HT-29 (cell line): ENCODE results near the gene SLC2A11. TPM values are rescaled to one million over a fixed set of nuclear protein-coding genes. Genes with fewer than 3 reads are reported as not detected.
"Not testable (repeated sequence)": the region's sequence is repeated elsewhere in the genome, so short reads cannot be mapped to it uniquely, and the experiment has no call there.

Experiments used
- DNase-seq: peaks from one replicate; pipeline ENCODE4 v3.0.0-alpha.2; 2015; ENCODE audit warnings: low spot score
- total RNA-seq: library from RNA; depleted of rRNA; stranded (reverse); fragments of >200 nt; shearing (Covaris generic); gene quantifications from 2 replicates; pipeline ENCODE4 v1.2.3, GENCODE V29; 2014

Gene SLC2A11
- total RNA-seq, 1 experiment from 2014 or later, result 7.7 TPM

DNA sequence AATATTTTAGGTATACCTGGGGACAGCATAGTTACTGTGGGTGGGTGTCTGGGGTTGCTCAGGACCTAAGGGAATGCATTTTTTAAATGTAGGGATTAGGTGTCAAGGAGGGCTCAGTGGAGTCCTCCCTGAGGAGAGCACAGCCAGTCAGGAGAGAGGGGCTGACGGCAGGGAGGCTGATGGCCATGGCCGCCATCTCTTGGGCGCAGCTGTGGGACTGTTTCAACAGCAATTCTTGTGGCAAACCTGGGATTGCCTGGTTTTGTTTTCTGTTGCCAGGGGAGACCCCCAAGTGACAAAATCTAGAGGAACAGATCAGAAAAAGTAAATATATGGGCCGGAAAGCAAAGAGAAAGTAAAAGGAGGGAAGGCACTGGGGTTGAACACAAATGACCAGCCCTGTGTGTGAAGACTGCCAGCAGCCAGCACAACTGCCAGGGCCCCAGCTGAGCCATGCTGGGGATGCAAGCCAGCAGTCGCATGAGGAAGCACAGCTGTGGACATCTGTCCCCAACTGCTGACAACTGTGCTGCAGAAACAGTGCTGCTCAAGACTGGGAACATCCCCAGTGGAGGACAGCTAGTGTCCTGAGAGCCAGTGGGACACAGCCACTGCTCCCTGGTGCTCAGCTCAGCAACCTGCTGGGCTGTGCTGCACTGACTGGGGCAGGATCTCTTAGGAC lies 47.0 kb downstream of the SLC2A11 start:
- DNase-seq, result no peak

DNA sequence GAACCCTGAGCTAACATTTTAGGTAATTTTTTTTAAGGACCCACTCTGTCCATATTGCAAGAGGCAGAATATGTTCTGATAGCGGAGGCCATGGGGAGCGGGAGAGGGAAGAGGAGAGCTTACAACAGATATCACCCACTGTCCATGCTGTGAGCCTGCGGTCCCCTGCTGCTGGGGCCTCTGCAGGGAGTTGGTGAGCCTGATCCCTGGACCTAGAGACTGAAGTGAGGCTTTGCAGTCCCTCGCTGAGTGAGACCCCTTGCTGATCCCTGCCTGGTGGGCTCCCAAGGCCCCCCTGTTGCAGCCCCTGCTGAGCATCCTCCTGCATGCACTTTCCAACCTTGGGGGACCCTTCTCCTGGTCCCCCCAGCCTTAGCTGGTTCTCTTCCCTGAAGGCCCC lies 49.0 kb downstream of the SLC2A11 start:
- no peak for DNase-seq

DNA sequence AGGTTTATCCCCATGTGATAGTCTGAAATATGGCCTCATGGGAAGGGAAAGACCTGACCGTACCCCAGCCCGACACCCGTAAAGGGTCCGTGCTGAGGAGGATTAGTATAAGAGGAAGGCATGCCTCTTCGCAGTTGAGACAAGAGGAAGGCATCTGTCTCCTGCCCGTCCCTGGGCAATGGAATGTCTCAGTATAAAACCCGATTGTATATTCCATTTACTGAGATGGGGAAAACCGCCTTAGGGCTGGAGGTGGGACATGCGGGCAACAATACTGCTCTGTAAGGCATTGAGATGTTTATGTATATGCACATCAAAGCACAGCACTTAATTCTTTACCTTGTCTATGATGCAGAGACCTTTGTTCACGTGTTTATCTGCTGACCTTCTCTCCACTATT lies 49.7 kb downstream of the SLC2A11 start:
- DNase-seq, result not testable (repeated sequence)

DNA sequence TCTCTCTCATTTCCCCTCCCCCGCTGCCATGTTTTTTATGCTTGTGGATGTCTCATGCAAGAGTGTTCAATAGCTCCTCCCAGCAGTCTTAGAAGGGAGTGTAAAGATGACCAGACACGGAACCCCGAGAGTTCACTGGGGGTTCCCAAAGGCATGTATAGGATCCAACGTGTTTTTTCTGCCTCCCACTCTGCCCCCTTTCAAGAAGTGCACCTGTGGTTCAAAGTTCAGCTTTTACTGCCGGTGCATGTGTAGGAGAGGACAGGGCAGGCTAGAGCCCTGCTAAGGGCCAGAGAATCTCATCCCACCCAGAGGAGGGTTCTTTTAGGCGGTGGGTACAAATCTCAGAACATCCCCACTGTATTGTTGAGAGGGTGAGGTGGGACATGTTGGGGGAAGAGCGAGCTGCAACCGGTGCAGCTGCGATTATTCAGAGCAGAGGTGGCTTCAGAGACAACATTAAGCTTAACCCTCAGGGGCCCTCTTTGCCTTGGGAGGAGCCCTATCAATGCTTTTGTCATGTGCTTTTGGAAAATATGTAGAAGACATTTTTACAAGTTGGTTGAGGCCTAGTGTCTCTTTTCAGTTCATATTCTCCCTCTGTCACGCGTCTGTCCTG lies 51.0 kb downstream of the SLC2A11 start:
- DNase-seq, result no peak

DNA sequence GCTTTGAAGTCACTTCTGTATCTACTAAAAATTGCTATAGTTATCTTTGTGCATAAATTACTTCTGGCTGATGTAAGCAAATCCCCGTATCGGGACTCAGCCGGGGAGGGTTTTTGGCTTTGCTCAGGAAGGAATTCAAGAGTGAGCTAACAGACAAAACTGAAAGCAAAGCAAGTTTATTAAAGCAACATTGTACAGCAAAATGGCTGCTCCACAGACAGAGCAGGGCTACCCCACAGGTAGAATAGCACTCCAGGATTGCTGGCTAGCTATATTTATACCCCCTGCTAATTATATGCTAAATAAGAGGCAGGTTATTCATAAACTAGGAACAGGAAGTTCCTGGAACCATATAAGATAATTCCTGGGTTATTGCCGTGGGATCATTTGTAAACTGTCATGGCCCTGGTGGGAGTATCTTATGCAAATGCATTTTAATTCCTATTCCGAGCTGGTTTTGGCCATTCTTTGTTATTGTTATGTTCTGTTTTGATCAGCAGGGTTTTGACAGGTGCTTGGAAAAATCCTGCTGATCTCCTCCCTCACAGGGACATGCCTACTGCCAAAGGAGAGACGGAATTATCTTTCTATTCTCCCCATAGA lies 51.7 kb downstream of the SLC2A11 start:
- no peak for DNase-seq

DNA sequence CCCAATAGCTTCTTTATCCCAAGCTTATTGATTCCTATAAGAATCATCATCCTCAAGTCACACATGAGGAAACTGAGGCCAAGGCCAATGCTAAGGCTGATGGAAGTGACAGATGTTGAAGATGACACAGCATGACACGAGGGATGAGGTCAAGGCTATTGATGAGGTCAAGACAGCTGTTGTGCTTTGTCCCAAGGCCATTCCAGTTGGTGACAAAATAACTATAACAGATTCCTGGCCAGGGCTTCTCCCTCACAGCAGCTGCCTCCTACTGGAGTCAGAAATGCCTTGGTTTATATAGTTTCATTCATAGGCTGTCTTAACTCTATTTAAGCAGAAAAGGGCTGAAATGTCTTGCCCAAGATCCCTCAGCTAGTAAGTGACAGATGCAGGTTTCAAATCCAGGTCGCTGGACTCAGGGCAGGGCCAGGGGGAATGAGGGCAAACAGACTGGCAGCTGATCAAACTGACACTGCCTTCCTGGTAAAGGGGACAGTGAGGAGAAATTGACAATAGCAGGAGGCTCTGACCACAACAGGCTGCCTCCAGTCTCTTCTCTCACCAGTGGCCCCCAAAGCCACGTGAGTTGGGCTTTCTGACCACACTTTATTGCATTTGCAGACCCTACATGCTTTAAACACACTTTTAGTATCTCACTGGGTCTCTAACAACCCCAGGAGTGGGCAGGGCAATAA lies 53.0 kb downstream of the SLC2A11 start:
- DNase-seq, result no peak

DNA sequence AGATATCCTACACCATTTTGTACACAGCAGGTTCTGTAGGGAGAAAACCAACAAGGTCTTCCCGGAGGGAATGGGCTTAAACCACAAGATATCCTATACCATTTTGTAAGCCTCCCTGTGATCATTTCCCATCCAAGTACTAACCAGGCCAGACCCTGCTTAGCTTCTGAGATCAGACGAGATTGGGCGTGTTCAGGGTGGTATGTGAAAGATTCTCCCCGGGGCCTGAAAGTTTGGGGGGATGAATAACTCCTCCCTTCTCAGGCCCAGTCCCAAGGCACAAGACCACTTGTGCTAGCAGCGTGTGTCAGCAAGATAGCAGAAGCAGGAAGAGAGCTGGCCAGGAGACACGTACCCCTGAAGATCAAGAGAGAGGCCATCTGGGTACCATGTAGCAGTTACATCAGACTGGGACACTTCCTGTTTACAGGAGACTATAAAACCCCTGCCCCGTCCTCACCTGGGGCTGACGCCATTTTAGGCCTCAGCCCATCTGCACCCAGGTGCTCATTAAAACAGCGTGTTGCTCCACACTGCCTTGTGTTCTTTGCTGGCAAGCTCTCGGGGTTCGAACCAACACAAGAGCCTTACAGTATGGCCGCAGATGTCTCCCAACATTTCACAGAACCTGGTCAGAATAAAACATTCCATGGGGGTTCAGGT lies 53.8 kb downstream of the SLC2A11 start:
- DNase-seq, result no peak

DNA sequence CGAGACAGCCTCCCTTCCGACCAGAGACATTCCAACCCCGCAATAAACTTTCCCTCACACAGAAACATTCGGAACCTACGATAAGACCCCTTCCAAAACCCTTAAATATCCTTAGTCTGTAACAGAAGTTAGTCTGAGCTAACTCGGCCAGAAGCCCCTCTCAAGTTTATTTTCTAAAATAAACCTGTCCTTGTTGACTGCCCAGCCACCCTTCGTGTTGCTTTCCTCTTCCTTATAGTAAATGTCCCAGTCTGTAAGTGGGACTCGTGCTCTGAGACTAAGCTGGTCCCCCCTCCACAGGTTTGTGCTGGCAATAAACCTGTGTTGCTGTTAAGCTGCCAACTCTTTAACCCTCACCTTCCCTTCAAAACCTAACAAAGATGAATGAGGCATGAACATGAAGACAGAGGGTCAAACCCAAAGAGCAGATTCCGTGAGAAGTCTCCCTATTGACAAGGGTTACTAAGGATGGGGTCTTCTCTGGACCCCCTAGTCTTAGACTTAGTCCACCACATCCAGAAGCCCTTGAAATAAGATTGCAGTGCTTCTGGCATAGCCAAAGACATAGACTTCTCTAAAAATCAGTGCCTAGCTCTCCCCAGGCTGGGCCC lies 54.7 kb downstream of the SLC2A11 start:
- DNase-seq, result no peak

DNA sequence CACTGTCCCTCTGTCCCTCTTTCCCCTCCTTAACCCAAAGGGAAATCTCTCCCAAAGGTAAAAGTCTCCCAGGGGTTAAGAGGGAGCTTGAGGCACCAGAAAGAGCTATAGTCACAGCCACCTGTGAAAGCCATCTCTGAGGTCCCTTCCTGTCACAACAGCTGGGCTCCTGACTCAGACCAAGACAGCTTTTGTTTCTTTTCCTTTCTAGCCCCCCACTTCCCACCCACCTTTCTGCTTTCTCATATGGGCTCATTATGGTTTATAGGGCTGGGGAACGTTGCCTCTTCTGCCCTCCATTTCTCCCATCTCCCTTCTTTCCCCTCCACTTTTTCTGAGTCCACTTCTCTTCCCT lies 55.6 kb downstream of the SLC2A11 start:
- DNase-seq, result no peak

DNA sequence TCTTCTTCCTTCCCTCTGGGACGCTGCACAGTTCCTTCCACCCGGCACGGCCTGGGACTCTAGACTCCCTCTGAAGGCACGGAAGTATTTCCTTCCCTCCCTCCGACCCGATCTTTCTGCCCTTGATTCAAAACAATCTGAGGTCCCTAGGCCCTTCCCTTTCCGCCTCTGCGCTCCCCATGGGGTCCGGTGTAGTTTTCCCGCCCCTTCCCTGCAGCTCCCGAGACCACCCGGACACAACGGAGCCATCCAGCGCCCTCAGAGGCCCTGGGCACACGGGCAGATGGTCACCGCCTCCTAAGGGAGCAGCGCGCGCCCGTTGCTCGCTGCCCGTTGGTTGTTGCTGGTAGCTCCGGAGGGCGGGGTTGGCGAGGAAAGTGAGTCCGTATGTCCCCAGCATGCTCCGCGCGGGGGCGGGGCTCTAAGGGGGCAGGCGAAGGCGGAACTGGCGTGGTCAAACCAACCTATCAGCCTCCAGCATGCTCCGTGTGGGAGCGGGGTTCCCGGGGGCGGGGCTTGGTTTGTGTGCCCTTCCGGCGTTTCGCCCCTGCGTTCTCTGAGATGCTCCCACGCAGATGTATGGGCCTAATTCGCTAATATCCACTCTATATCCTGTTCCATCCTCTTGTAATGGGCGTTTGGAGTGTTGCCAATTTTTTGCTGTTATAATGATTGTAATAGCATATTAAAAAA lies 56.1 kb downstream of the SLC2A11 start:
- peak; percentile 94 for DNase-seq

DNA sequence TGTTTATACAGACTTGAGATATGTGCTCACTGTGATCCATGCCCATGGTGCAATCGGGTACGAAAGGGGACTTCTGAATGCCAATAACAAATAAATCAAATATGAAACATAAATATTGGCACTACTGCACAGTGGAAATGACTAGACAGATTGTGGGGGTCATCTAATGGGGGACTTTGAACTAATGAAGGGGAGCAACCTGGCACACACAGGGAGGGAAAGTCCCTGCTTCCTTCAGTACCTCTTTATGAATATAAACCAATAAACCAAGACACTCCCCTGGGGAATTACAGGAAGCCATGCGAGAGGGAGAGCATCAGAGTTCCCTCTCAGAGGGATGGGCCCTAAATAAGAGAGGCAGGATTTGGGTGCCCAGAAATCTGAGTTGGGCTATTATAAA lies 57.6 kb downstream of the SLC2A11 start:
- no peak for DNase-seq

DNA sequence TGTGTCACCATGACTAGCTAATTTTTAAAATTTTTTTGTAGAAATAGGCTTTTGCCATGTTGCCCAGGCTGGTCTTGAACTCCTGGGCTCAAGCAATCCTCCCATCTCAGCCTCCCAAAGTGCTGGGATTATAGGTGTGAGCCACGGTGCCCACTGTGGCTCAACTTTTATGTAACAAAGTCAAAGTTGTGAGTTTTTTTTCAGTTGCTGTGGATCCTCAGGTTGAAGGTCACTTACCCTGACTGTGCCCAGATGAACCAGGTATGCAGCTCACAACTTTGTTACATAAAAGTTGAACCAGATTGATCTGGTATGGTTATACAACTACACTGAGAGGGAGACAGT lies 62.6 kb downstream of the SLC2A11 start:
- not testable (repeated sequence) for DNase-seq

DNA sequence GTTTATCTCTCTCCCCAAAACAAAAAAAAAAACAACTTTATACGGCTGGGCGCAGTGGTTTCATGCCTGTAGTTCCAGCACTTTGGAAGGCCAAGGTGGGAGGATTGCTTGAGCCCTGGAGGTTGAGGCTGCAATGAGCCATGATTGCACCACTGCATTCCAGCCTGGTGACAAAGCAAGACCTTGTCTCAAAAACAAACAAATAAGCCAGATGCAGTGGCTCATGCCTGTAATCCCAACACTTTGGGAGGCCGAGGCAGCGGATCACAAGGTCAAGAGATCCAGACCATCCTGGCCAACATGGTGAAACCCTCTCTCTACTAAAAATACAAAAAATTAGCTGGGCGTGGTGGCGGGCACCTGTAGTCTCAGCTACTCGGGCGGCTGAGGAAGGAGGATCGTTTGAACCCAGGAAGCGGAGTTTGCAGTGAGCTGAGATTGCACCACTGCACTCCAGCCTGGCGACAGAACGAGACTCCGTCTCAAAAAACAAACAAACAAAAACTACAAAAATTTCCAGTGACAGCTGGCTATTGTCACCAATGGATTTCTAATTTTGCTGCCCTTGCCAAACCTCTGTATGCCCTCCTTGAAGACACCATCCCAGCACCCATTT lies 64.0 kb downstream of the SLC2A11 start:
- not testable (repeated sequence) for DNase-seq

DNA sequence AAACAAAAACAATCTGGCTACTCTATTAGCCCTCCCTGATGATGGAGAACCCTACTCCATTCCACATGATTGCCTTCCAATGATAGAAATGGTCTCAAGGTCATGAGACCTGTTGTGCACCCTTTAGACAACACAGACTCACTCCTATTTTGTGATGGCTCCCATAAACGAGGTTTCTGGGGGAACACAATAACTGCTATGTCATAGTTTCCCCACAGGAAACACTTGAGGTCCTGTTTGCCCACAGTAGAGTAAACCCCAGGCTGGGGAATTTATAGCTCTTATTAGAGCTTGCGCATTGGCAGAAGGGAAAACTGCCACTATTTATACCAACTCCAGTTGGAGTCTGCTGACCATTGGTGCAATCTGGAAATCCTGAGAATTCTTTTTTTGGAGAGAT lies 65.2 kb downstream of the SLC2A11 start:
- no peak for DNase-seq

DNA sequence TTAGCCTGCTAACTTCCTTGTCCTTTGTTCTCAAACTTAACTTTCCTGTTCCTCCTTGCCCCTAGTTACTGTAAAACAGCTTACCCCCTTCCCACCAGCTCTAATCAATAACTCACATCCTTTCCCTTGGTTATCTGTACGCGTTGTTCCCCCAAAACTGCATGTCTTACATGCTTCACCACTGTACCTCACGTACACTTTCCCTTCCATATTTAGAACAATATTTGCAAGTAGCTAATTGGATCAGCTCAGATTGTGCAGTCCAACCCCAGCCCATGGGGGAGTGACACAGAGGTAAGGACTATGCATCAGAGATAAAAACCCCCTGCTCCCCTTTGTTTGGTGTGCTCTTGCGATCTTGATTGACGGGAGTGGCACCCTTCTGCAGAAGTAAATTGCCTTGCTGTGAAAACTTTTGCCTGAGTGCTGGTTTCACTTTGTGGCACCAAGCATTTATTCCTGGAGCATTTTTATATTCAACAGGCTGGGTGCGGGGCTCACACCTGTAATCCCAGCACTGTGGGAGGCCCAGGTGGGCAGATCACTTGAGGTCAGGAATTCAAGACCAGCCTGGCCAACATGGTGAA lies 67.4 kb downstream of the SLC2A11 start:
- DNase-seq, result no peak

DNA sequence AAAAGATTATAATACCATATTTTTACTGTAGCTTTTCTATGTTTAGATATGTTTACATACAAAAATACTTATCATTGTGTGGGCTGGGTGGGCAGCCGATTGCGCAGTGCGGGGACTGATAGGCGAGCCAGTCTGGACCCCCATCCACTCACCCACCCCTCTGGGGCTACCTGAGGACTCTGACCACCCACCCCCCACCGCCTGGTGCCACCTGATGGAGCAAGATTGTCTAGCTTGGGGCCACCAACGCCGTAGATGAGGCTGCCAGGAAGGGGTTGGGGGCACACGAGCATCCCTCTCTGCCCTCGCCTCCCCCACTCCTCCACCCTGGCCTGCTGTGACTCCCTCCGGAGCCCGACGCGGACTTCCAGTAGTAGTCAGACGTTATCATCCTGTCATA lies 68.9 kb downstream of the SLC2A11 start:
- DNase-seq, result no peak
